ENCODE results near the gene RASSF6.
"Not testable (repeated sequence)": the region's sequence is repeated elsewhere in the genome, so short reads cannot be mapped to it uniquely, and the experiment has no call there.

Gene RASSF6

GRCh38 chr4:73612032-73612431 is 8.2 kb downstream of the RASSF6 start:
- no peak for DNase-seq (ENCODE audit: low read depth, low spot score)

- DNase-seq (ENCODE audit: low read depth, low spot score): no peak
Observed at GRCh38 chr4:73609706-73610105, 10.5 kb downstream of the RASSF6 start.

- no peak for DNase-seq (ENCODE audit: low read depth, low spot score)
Observed at GRCh38 chr4:73608689-73609594, 11.3 kb downstream of the RASSF6 start.

GRCh38 chr4:73607375-73608033 is 12.7 kb downstream of the RASSF6 start:
- DNase-seq (ENCODE audit: low read depth, low spot score): no peak

GRCh38 chr4:73606465-73606974 is 13.7 kb downstream of the RASSF6 start:
- no peak for DNase-seq (ENCODE audit: low read depth, low spot score)

GRCh38 chr4:73603854-73604584 is 16.2 kb downstream of the RASSF6 start:
- no peak for DNase-seq (ENCODE audit: low read depth, low spot score)

GRCh38 chr4:73603271-73603710 is 16.9 kb downstream of the RASSF6 start:
- DNase-seq (ENCODE audit: low read depth, low spot score): no peak

GRCh38 chr4:73600954-73601353 is 19.3 kb downstream of the RASSF6 start:
- DNase-seq (ENCODE audit: low read depth, low spot score): no peak

- DNase-seq (ENCODE audit: low read depth, low spot score): no peak
Observed at GRCh38 chr4:73599182-73599581, 21.1 kb downstream of the RASSF6 start.

- no peak for DNase-seq (ENCODE audit: low read depth, low spot score)
Observed at GRCh38 chr4:73597594-73597993, 22.6 kb downstream of the RASSF6 start.

GRCh38 chr4:73597183-73597582 is 23.1 kb downstream of the RASSF6 start:
- DNase-seq (ENCODE audit: low read depth, low spot score): not testable (repeated sequence)

- DNase-seq (ENCODE audit: low read depth, low spot score): no peak
Observed at GRCh38 chr4:73596001-73596400, 24.2 kb downstream of the RASSF6 start.

GRCh38 chr4:73593631-73594241 is 26.5 kb downstream of the RASSF6 start:
- no peak for DNase-seq (ENCODE audit: low read depth, low spot score)

- no peak for DNase-seq (ENCODE audit: low read depth, low spot score)
Observed at GRCh38 chr4:73589887-73590801, 30.1 kb downstream of the RASSF6 start.

GRCh38 chr4:73589261-73589847 is 30.9 kb downstream of the RASSF6 start:
- no peak for DNase-seq (ENCODE audit: low read depth, low spot score)

GRCh38 chr4:73588613-73589012 is 31.6 kb downstream of the RASSF6 start:
- no peak for DNase-seq (ENCODE audit: low read depth, low spot score)

GRCh38 chr4:73586666-73587065 is 33.6 kb downstream of the RASSF6 start:
- no peak for DNase-seq (ENCODE audit: low read depth, low spot score)

- DNase-seq (ENCODE audit: low read depth, low spot score): no peak
Observed at GRCh38 chr4:73586040-73586439, 34.2 kb downstream of the RASSF6 start.

GRCh38 chr4:73585345-73585744 is 34.9 kb downstream of the RASSF6 start:
- DNase-seq (ENCODE audit: low read depth, low spot score): no peak

GRCh38 chr4:73583666-73584065 is 36.6 kb downstream of the RASSF6 start:
- DNase-seq (ENCODE audit: low read depth, low spot score): no peak
